Transverse colon (tissue), 4 donors: ENCODE data around the gene SYNE1. TPM values are rescaled to one million over a fixed set of nuclear protein-coding genes. Genes with fewer than 3 reads are reported as not detected.

Experiments
- DNase-seq: peaks from one replicate; pipeline ENCODE4 v3.0.0-alpha.2; 2019
- H3K27ac ChIP-seq, 4 donors: fragments of 200-600 bp; sonication (generic); 2 replicates each; pipeline ENCODE4 v1.5.1; 2016 to 2018; ENCODE audit warnings: inconsistent platforms in 4 of 4
- H3K27me3 ChIP-seq: fragments of 200-600 bp; sonication (generic); 2 replicates; pipeline ENCODE4 v1.5.1; 2017; ENCODE audit warnings: inconsistent platforms
- H3K36me3 ChIP-seq, 4 donors: fragments of 200-600 bp; sonication (generic); 2 replicates each; pipeline ENCODE4 v1.5.1; 2017 to 2019; ENCODE audit warnings: inconsistent platforms in 4 of 4
- H3K4me1 ChIP-seq, 4 donors: fragments of 200-600 bp; sonication (generic); 2 replicates each; pipeline ENCODE4 v1.5.1; 2017 to 2020; ENCODE audit warnings: inconsistent platforms in 4 of 4
- H3K4me3 ChIP-seq, 4 donors: fragments of 200-600 bp; sonication (generic); 1 replicate in 1 of 4; 2 replicates in 3 of 4; pipeline versions ENCODE4 v1.5.1 to v1.6.1; 2017 to 2019; ENCODE audit warnings: inconsistent platforms in 4 of 4
- H3K9me3 ChIP-seq, 2 donors: fragments of 200-600 bp; sonication (generic); 2 replicates each; pipeline ENCODE4 v1.5.1; 2017 to 2019; ENCODE audit warnings: inconsistent platforms in 2 of 2
- CTCF ChIP-seq, 5 experiments: fragments of 200-600 bp in 3 of 5; fragments of 450-650 bp in 2 of 5; sonication (generic) in 3 of 5; IDR thresholded peaks; 1 replicate in 2 of 5; 2 replicates in 3 of 5; pipeline ENCODE4 v1.5.1; 2016 to 2017; ENCODE audit warnings: antibody characterized with exemption in 5 of 5, inconsistent platforms in 3 of 5, mild to moderate bottlenecking in 2 of 5, moderate library complexity in 1 of 5
- EP300 ChIP-seq: sonication (generic); formaldehyde crosslinking; IDR thresholded peaks from one replicate; pipeline ENCODE4 v1.6.1; 2017; ENCODE audit warnings: antibody characterized with exemption, low read depth
- POLR2A ChIP-seq: fragments of 450-650 bp; IDR thresholded peaks from one replicate; pipeline ENCODE4 v1.6.1; 2016; ENCODE audit warnings: antibody characterized with exemption, mild to moderate bottlenecking, moderate library complexity
- POLR2AphosphoS5 ChIP-seq, 3 donors: sonication (generic); formaldehyde crosslinking; IDR thresholded peaks; one replicate each; pipeline ENCODE4 v1.6.1; 2016; ENCODE audit warnings: antibody characterized with exemption in 3 of 3
- WGBS, 2 donors: methylation state at CpG; one replicate each; pipeline ENCODE4 v1.1.5; 2018; ENCODE audit warnings: low coverage in 1 of 2; 5-methylcytosine and 5-hydroxymethylcytosine counted together
- in situ Hi-C, 4 donors: fragments of 200-750 bp; cut with MboI; loops; one replicate each; pipeline versions ENCODE4 v1.15.0 to v1.15.1; 2017; ENCODE audit warnings: low sequenced_read_pairs in 3 of 4, low pct_ligation_motif_present in 1 of 4, low pct_unique_long_range_greater_than_20kb in 1 of 4
- intact Hi-C: fragments of 100-400 bp; cut with DNase I; formaldehyde crosslinking; loops from one replicate; pipeline ENCODE4 v1.15.1; 2023; ENCODE audit warnings: low total_unique reads
- total RNA-seq, 4 donors: library from RNA; depleted of rRNA; stranded (reverse); fragments of >200 nt; gene quantifications; one replicate each; pipeline ENCODE4 v1.1.0, GENCODE V29; 2016

SYNE1 gene
- total RNA-seq, 4 donors from 2014 or later = 31.4 to 87.2 (median 59.7) TPM

GRCh38 chr6:152351742-152352141 is 285.4 kb downstream of the SYNE1 start:
- DNase-seq = no peak
- TF ChIP-seq CTCF (IDR thresholded peaks at IDR 0.05) = no peak
- TF ChIP-seq EP300 = no peak
- in situ Hi-C loops = no loop called here
- WGBS, 2 donors = 72 to 97% methylated on average over 3 to 5 of the region's 5 CpGs
- H3K36me3 ChIP-seq = peaks cover 0 to 10% (median 5%) of the 10 kb centered on the region in 4 donors
- no peak overlapping the region for H3K4me3 ChIP-seq
- H3K4me1 ChIP-seq = no peaks in the 10 kb centered on the region
- H3K27me3 ChIP-seq = no peaks in the 10 kb centered on the region
- H3K27ac ChIP-seq = no peak overlapping the region
- intact Hi-C loops = no loop called here
- no peaks in the 10 kb centered on the region for H3K9me3 ChIP-seq

GRCh38 chr6:152351110-152351509 is 286.1 kb downstream of the SYNE1 start:
- WGBS, 2 donors = 87 to 100% methylated on average over 1 to 2 of the region's 2 CpGs
- in situ Hi-C loops = no loop called here
- no peaks in the 10 kb centered on the region for H3K9me3 ChIP-seq
- intact Hi-C loops = no loop called here
- peaks cover 0 to 11% (median 5%) of the 10 kb centered on the region in 4 donors for H3K36me3 ChIP-seq
- no peak overlapping the region for H3K4me3 ChIP-seq
- H3K27me3 ChIP-seq = no peaks in the 10 kb centered on the region
- no peak for DNase-seq
- no peak for TF ChIP-seq POLR2AphosphoS5 (IDR thresholded peaks at IDR 0.05)
- no peak for TF ChIP-seq POLR2A
- no peak for TF ChIP-seq CTCF (IDR thresholded peaks at IDR 0.05)
- no peak for TF ChIP-seq EP300
- no peak overlapping the region for H3K27ac ChIP-seq
- no peaks in the 10 kb centered on the region for H3K4me1 ChIP-seq

- Histone ChIP-seq H3K36me3 (peaks cover 0 to 11% (median 3%) of the 10 kb centered on the region in 4 donors), H3K27ac (no peak overlapping the region), H3K9me3 (no peaks in the 10 kb centered on the region), H3K4me1 (no peaks in the 10 kb centered on the region), H3K4me3 (no peak overlapping the region), H3K27me3 (no peaks in the 10 kb centered on the region)
- TF ChIP-seq POLR2A (no peak), CTCF (IDR thresholded peaks at IDR 0.05) (no peak), POLR2AphosphoS5 (IDR thresholded peaks at IDR 0.05) (no peak), EP300 (no peak)
- WGBS, 2 donors = 94 to 96% methylated on average over 2 to 6 of the region's 6 CpGs
- in situ Hi-C loops (no loop called here), intact Hi-C loops (no loop called here)
- DNase-seq = no peak
Observed at GRCh38 chr6:152348116-152348515, 289.0 kb downstream of the SYNE1 start.

- Histone ChIP-seq H3K27me3 (no peaks in the 10 kb centered on the region), H3K36me3 (peaks cover 0 to 7% (median 0%) of the 10 kb centered on the region in 4 donors), H3K4me3 (no peak overlapping the region), H3K4me1 (no peaks in the 10 kb centered on the region), H3K9me3 (no peaks in the 10 kb centered on the region), H3K27ac (no peak overlapping the region)
- intact Hi-C loops (no loop called here), in situ Hi-C loops (no loop called here)
- WGBS, 2 donors = 83 to 100% methylated on average over 2 to 9 of the region's 9 CpGs
- no peak for DNase-seq
- no peak for TF ChIP-seq POLR2AphosphoS5 (IDR thresholded peaks at IDR 0.05)
- no peak for TF ChIP-seq CTCF (IDR thresholded peaks at IDR 0.05)
- no peak for TF ChIP-seq EP300
- TF ChIP-seq POLR2A = no peak
Observed at GRCh38 chr6:152343735-152344360, 293.3 kb downstream of the SYNE1 start.
